ENCODE data around the gene ALOX15B.

- TF ChIP-seq CTCF (IDR thresholded peaks at IDR 0.05 in 2 of 3, conservative IDR thresholded peaks at IDR 0.05 in 1 of 3; ENCODE audit: insufficient read depth in 2 of 3, low read depth in 1 of 3, low read length in 3 of 3) = no peak
- TF ChIP-seq HSF4 (CRISPR knock-in tag; IDR thresholded peaks at IDR 0.05; ENCODE audit: borderline replicate concordance) = no peak
- TF ChIP-seq ZNF589 (CRISPR knock-in tag; IDR thresholded peaks at IDR 0.05; ENCODE audit: low read depth) = no peak
- no peak for TF ChIP-seq FOXM1 (IDR thresholded peaks at IDR 0.05; ENCODE audit: low read depth)
- no peak for TF ChIP-seq FOXM1 (CRISPR knock-in tag; IDR thresholded peaks at IDR 0.05; ENCODE audit: low read depth)
- no peak for TF ChIP-seq SREBF2 (CRISPR knock-in tag; IDR thresholded peaks at IDR 0.05)
- no peak for TF ChIP-seq POLR2A (conservative IDR thresholded peaks at IDR 0.05)
- TF ChIP-seq, protein P1, sequence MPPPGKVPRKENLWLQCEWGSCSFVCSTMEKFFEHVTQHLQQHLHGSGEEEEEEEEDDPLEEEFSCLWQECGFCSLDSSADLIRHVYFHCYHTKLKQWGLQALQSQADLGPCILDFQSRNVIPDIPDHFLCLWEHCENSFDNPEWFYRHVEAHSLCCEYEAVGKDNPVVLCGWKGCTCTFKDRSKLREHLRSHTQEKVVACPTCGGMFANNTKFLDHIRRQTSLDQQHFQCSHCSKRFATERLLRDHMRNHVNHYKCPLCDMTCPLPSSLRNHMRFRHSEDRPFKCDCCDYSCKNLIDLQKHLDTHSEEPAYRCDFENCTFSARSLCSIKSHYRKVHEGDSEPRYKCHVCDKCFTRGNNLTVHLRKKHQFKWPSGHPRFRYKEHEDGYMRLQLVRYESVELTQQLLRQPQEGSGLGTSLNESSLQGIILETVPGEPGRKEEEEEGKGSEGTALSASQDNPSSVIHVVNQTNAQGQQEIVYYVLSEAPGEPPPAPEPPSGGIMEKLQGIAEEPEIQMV (tag; conservative IDR thresholded peaks at IDR 0.05; ENCODE audit: low read depth) = no peak
- TF ChIP-seq FOS (IDR thresholded peaks at IDR 0.05; ENCODE audit: extremely low read depth, insufficient read length) = no peak
- no peak for TF ChIP-seq POLR2AphosphoS5 (IDR thresholded peaks at IDR 0.05; ENCODE audit: control insufficient read depth, insufficient read depth, low read depth, low read length)
- no peak for TF ChIP-seq RBM22 (IDR thresholded peaks at IDR 0.05; ENCODE audit: low read depth, low read length, poor library complexity, severe bottlenecking)
Observed at GRCh38 chr17:8046306-8046928, 7.6 kb downstream of the ALOX15B start.
